RWPE2 (cell line): ENCODE measurements around the gene GPBP1L1.

ENCODE experiments used
- ATAC-seq: fragments of 200-7000 bp; cut with Tn5 transposase; 3 replicates; pipeline ENCODE4 v1.9.1; 2021; ENCODE audit warnings: low read depth
- DNase-seq: peaks from one replicate; pipeline ENCODE4 v3.0.0-alpha.2; 2020; ENCODE audit warnings: low spot score
- H3K27ac ChIP-seq: fragments of 450-650 bp; 2 replicates; pipeline ENCODE4 v1.5.1; 2017; ENCODE audit warnings: mild to moderate bottlenecking; ENCODE audit not compliant: poor library complexity, severe bottlenecking
- H3K27me3 ChIP-seq: fragments of 250-450 bp; sonication (Bioruptor Pico); 2 replicates; pipeline ENCODE4 v1.5.1; 2021; ENCODE audit warnings: mild to moderate bottlenecking, moderate library complexity; ENCODE audit not compliant: insufficient read depth, poor library complexity, severe bottlenecking
- H3K36me3 ChIP-seq: fragments of 250-450 bp; sonication (Bioruptor Pico); 2 replicates; pipeline ENCODE4 v1.5.1; 2020; ENCODE audit warnings: low read depth, mild to moderate bottlenecking, moderate library complexity
- H3K4me1 ChIP-seq: fragments of 250-450 bp; sonication (Bioruptor Pico); 2 replicates; pipeline ENCODE4 v1.5.1; 2021; ENCODE audit warnings: mild to moderate bottlenecking, moderate library complexity; ENCODE audit not compliant: insufficient read depth, poor library complexity, severe bottlenecking
- H3K4me3 ChIP-seq: fragments of 250-450 bp; sonication (Bioruptor Pico); 2 replicates; pipeline ENCODE4 v1.5.1; 2021; ENCODE audit warnings: mild to moderate bottlenecking, moderate library complexity; ENCODE audit not compliant: severe bottlenecking
- H3K9me3 ChIP-seq: fragments of 250-450 bp; sonication (Bioruptor Pico); 2 replicates; pipeline ENCODE4 v1.5.1; 2021; ENCODE audit warnings: mild to moderate bottlenecking, moderate library complexity; ENCODE audit not compliant: severe bottlenecking
- TF ChIP-seq, protein P1 (sequence below): fragments of 450-650 bp; IDR thresholded peaks from one replicate; pipeline ENCODE4 v1.5.1; 2017; ENCODE audit warnings: mild to moderate bottlenecking, moderate library complexity; ENCODE audit not compliant: poor library complexity, severe bottlenecking

GPBP1L1 gene

DNA sequence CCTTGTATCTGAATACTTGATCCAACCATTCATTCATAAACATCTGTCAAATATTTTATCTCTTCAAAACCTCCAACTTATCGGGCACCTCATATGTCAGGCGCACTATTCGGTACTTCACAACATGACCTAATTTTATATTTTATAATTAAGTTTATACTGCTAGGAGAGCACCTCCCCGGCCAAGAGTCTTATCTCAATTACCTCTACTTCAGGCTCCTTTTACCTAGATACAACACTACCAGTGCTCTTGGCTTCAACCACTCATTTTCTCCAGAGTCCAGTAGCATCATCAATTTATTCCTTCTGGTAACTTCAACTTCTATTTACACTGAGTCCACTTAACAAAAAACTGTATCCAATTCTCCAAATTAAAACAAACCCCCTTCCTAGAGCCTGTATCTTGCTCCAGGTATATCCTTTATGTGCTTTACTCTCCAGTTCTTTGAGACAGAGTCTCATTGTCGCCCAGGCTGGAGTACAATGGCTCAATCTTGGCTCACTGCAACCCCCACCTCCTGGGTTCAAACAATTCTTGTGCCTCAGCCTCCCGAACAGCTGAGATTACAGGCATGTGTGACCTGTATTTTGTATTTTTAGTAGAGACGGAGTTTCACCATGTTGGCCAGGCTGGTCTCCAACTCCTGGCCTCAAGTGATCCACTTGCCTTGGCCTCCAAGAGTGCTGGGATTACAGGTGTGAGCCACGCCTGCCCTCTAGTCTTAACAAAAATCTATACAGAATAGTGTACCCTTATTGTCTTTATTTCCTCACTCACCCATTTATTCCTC, 18.8 kb downstream of the GPBP1L1 start:
- TF ChIP-seq, protein P1, sequence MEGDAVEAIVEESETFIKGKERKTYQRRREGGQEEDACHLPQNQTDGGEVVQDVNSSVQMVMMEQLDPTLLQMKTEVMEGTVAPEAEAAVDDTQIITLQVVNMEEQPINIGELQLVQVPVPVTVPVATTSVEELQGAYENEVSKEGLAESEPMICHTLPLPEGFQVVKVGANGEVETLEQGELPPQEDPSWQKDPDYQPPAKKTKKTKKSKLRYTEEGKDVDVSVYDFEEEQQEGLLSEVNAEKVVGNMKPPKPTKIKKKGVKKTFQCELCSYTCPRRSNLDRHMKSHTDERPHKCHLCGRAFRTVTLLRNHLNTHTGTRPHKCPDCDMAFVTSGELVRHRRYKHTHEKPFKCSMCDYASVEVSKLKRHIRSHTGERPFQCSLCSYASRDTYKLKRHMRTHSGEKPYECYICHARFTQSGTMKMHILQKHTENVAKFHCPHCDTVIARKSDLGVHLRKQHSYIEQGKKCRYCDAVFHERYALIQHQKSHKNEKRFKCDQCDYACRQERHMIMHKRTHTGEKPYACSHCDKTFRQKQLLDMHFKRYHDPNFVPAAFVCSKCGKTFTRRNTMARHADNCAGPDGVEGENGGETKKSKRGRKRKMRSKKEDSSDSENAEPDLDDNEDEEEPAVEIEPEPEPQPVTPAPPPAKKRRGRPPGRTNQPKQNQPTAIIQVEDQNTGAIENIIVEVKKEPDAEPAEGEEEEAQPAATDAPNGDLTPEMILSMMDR = no peak
- Histone ChIP-seq H3K36me3 (peaks cover 12% of the 10 kb centered on the region; the same call in 1 of the 2 replicates), H3K4me3 (no peak overlapping the region), H3K27me3 (no peaks in the 10 kb centered on the region), H3K4me1 (peaks cover 6% of the 10 kb centered on the region), H3K27ac (no peak overlapping the region), H3K9me3 (no peaks in the 10 kb centered on the region)
- ATAC-seq (no peak), DNase-seq (no peak)

DNA sequence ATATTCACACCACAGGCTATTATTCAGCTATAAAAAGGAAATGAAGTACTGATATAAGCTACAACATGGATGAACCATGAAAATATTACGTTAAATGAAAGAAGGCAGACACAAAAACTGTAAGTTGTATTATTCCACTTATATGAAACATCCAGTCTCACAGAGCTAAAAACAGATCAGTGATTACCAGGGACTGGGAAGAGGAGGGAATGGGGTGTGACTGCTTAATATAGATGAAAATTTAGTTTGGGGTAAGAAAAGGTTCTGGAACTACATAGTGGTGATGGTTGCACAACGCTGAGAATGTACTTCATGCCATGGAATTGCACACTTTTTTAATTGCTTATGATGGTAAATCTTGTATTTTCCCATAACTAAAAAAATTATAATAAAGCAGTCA, 19.5 kb downstream of the GPBP1L1 start:
- TF ChIP-seq, protein P1 = no peak
- Histone ChIP-seq H3K9me3 (no peaks in the 10 kb centered on the region), H3K4me3 (no peak overlapping the region), H3K27me3 (no peaks in the 10 kb centered on the region), H3K4me1 (peaks cover 6% of the 10 kb centered on the region), H3K27ac (no peak overlapping the region), H3K36me3 (peaks cover 18% of the 10 kb centered on the region; the same call in 1 of the 2 replicates)
- DNase-seq (no peak), ATAC-seq (no peak)

DNA sequence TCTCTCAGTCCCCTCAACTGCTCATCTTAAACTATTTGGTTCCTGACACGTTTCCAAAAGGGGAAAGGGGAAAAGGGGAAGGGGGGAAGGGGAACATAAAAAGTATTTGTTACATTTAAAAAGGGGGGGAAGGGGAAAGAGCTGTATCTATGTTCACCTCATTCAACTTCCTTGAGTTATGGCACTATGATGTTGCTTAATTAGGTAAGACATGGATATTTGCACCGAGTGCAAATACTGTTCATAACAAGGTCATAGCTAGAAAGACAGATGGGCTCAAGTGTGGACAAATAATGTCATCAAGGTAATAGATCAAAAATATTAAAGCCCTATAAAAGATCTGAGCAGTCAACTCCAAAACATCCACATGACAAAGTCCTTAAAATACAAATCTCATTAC, 26.0 kb downstream of the GPBP1L1 start:
- Histone ChIP-seq H3K27me3 (no peaks in the 10 kb centered on the region), H3K4me1 (no peaks in the 10 kb centered on the region), H3K4me3 (no peak overlapping the region), H3K9me3 (no peaks in the 10 kb centered on the region), H3K36me3 (peaks cover 66% of the 10 kb centered on the region), H3K27ac (no peak overlapping the region)
- DNase-seq (no peak), ATAC-seq (no peak)
- TF ChIP-seq, protein P1 = no peak

DNA sequence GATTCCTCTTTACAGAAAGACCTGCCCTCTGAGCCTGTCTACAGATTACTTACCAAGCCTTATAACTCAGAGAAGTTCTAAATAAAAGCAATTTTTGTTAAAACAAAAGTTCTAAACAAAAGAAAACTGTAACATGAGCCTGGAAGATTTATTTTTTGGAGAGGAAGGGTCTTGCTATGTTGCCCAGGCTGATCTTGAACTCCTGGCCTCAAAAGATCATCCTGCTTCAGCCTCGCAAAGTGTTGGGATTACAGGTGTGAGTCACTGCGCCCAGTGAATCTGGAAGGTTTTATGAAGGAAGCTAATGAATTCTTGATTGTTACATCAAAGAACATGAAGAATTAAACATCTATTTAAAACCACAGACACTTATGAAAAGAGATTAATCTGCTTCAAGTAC, 27.1 kb downstream of the GPBP1L1 start:
- TF ChIP-seq, protein P1 = no peak
- Histone ChIP-seq H3K9me3 (no peaks in the 10 kb centered on the region), H3K27me3 (no peaks in the 10 kb centered on the region), H3K4me1 (no peaks in the 10 kb centered on the region), H3K27ac (no peak overlapping the region), H3K36me3 (peaks cover 77% of the 10 kb centered on the region), H3K4me3 (no peak overlapping the region)
- no peak for DNase-seq
- no peak for ATAC-seq

DNA sequence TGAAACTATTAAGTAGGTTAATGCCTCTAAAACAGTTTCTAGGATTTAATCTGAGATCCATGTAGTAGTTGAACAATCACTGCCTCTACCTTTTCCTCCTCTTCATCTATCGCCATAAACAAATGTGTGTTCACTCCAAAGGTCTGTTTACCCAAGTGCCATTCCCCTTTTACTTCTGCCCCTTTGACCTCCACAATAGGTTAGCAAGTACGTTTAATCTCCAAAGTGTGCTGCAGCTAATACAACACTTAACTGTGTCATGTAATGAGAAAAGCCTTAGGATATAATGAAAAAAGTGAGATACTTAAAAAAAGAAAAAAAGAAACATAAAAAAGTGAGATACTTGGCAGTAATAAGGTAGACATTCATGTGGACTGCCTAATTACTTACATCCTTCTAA, 28.2 kb downstream of the GPBP1L1 start:
- H3K4me1 ChIP-seq = no peaks in the 10 kb centered on the region
- no peak for DNase-seq
- TF ChIP-seq, protein P1 = no peak
- no peak overlapping the region for H3K27ac ChIP-seq
- H3K27me3 ChIP-seq = no peaks in the 10 kb centered on the region
- ATAC-seq = no peak
- no peak overlapping the region for H3K4me3 ChIP-seq
- H3K9me3 ChIP-seq = no peaks in the 10 kb centered on the region
- H3K36me3 ChIP-seq = peaks cover 87% of the 10 kb centered on the region
